SK-N-SH treated with all-trans-retinoic acid at 6 μM for 48 hours (cell line): ENCODE measurements around the gene RGMA.

Experiments
- ATAC-seq: fragments of 200-7000 bp; cut with Tn5 transposase; 3 replicates; pipeline ENCODE4 v1.9.1; 2020; ENCODE audit warnings: mild to moderate bottlenecking, moderate library complexity
- BACH2 ChIP-seq: fragments of 250-450 bp; sonication (Bioruptor Pico); IDR thresholded peaks from 2 replicates; pipeline ENCODE4 v1.9.0; 2021; ENCODE audit warnings: mild to moderate bottlenecking, borderline replicate concordance
- CSDC2 ChIP-seq: fragments of 250-450 bp; sonication (Bioruptor Pico); IDR thresholded peaks from 2 replicates; pipeline ENCODE4 v1.5.0; 2020; ENCODE audit warnings: mild to moderate bottlenecking, moderate library complexity
- CSRNP3 ChIP-seq: fragments of 250-450 bp; sonication (Bioruptor Pico); IDR thresholded peaks from 2 replicates; pipeline ENCODE4 v1.5.1; 2021; ENCODE audit warnings: mild to moderate bottlenecking, moderate library complexity
- ESRRG ChIP-seq: fragments of 250-450 bp; sonication (Bioruptor Pico); IDR thresholded peaks from 2 replicates; pipeline ENCODE4 v1.6.1; 2021; ENCODE audit warnings: mild to moderate bottlenecking
- GLIS3 ChIP-seq: fragments of 250-450 bp; sonication (Bioruptor Pico); IDR thresholded peaks from 2 replicates; pipeline ENCODE4 v1.5.0; 2020; ENCODE audit warnings: mild to moderate bottlenecking, moderate library complexity
- ISL1 ChIP-seq: fragments of 250-450 bp; sonication (Bioruptor Pico); IDR thresholded peaks from 2 replicates; pipeline ENCODE4 v2.1.2; 2022; ENCODE audit warnings: mild to moderate bottlenecking, moderate library complexity
- OSR1 ChIP-seq: fragments of 250-450 bp; sonication (Bioruptor Pico); IDR thresholded peaks from 2 replicates; pipeline ENCODE4 v1.8.0; 2022; ENCODE audit warnings: moderate library complexity, mild to moderate bottlenecking, inconsistent platforms
- PPARA ChIP-seq: fragments of 250-450 bp; sonication (Bioruptor Pico); IDR thresholded peaks from 2 replicates; pipeline ENCODE4 v1.5.0; 2020; ENCODE audit warnings: mild to moderate bottlenecking, borderline replicate concordance
- SNAI2 ChIP-seq: fragments of 250-450 bp; sonication (Bioruptor Pico); IDR thresholded peaks from 2 replicates; pipeline ENCODE4 v1.5.0; 2020; ENCODE audit warnings: mild to moderate bottlenecking, moderate library complexity
- TCF4 ChIP-seq: fragments of 250-450 bp; sonication (Bioruptor Pico); IDR thresholded peaks from 2 replicates; pipeline ENCODE4 v1.8.0; 2021; ENCODE audit warnings: mild to moderate bottlenecking, moderate library complexity, borderline replicate concordance
- TOX ChIP-seq: fragments of 250-450 bp; sonication (Bioruptor Pico); IDR thresholded peaks from 2 replicates; pipeline ENCODE4 v1.8.0; 2021; ENCODE audit warnings: mild to moderate bottlenecking, moderate library complexity, borderline replicate concordance
- TSHZ2 ChIP-seq: fragments of 250-450 bp; sonication (Bioruptor Pico); IDR thresholded peaks from 2 replicates; pipeline ENCODE4 v1.5.0; 2020; ENCODE audit warnings: mild to moderate bottlenecking, moderate library complexity
- ZC3H10 ChIP-seq: fragments of 250-450 bp; sonication (Bioruptor Pico); IDR thresholded peaks from 2 replicates; pipeline ENCODE4 v1.5.1; 2021; ENCODE audit warnings: mild to moderate bottlenecking, moderate library complexity
- ZFP3 ChIP-seq: fragments of 250-450 bp; sonication (Bioruptor Pico); IDR thresholded peaks from 2 replicates; pipeline ENCODE4 v1.5.0; 2020; ENCODE audit warnings: mild to moderate bottlenecking, moderate library complexity
- ZFP30 ChIP-seq: fragments of 450-650 bp; formaldehyde crosslinking; IDR thresholded peaks from 2 replicates; pipeline ENCODE4 v1.5.0; 2022; ENCODE audit warnings: mild to moderate bottlenecking, moderate library complexity
- ZNF565 ChIP-seq: fragments of 450-650 bp; formaldehyde crosslinking; conservative IDR thresholded peaks from 2 replicates; pipeline ENCODE4 v1.5.0; 2020; ENCODE audit warnings: low read depth, mild to moderate bottlenecking, moderate library complexity
- ZNF70 ChIP-seq: fragments of 450-650 bp; formaldehyde crosslinking; IDR thresholded peaks from 2 replicates; pipeline ENCODE4 v1.5.0; 2020; ENCODE audit warnings: mild to moderate bottlenecking, moderate library complexity
- ZNF8 ChIP-seq: fragments of 450-650 bp; formaldehyde crosslinking; IDR thresholded peaks from 2 replicates; pipeline ENCODE4 v1.5.0; 2020; ENCODE audit warnings: mild to moderate bottlenecking, moderate library complexity
- TF ChIP-seq, protein P1 (sequence below): fragments of 250-450 bp; sonication (Bioruptor Pico); IDR thresholded peaks from 2 replicates; pipeline ENCODE4 v1.5.1; 2020; ENCODE audit warnings: low read depth, mild to moderate bottlenecking, moderate library complexity

Gene RGMA

DNA sequence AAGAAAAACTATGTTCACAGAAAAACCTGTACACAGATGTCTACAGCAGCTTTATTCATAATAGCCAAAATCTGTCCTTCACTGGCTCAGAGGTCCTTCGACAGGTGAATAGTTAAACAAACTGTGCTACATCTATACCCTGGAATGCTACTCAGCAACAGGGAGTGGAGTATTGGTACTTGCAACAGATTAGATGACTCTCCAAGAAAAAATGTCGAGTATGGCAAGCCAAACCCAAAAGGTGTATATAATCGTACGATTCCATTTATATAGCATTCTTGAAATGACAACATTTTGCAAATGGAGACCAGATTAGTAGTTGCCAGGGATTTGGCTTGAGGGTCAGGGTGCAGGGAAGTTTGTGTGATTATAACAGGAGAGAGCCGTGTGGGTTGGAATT, 22.4 kb upstream of the RGMA start (continued):
- TF ChIP-seq GLIS3 (CRISPR knock-in tag), result no peak
- TF ChIP-seq, all 23 proteins: peak for 0

DNA sequence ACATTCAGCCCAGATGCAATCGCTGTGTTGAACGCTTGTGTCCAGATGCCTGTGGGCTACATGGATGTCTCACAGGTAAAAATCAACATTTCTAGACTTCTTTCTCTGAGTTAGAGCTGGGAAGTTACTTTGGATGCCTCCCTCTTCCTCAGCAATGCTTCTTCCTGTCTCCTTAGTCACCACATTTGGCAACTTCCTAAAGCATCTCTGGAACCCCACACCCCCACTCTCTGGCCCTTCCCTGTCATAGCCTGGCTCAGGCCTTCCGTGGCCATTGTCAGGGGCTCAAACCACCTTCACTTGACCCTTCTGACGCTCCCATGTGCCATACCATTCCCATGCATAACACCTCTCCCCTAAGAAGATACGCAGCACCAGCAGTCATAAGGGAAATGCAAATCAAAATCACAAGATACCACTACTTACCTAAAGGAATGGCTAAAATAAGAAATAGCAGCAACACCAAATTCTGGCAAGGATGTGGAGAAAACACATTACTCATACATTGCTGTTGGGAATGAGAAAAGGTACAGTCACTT, 21.6 kb upstream of the RGMA start:
- no peak for ATAC-seq
- TF ChIP-seq ISL1 (CRISPR knock-in tag) (no peak), PPARA (CRISPR knock-in tag) (no peak), OSR1 (CRISPR knock-in tag) (no peak), ZNF8 (CRISPR knock-in tag) (no peak), SNAI2 (CRISPR knock-in tag) (no peak), TCF4 (no peak), BACH2 (CRISPR knock-in tag) (no peak), CSDC2 (CRISPR knock-in tag) (no peak), CSRNP3 (no peak)
- TF ChIP-seq, protein P1, sequence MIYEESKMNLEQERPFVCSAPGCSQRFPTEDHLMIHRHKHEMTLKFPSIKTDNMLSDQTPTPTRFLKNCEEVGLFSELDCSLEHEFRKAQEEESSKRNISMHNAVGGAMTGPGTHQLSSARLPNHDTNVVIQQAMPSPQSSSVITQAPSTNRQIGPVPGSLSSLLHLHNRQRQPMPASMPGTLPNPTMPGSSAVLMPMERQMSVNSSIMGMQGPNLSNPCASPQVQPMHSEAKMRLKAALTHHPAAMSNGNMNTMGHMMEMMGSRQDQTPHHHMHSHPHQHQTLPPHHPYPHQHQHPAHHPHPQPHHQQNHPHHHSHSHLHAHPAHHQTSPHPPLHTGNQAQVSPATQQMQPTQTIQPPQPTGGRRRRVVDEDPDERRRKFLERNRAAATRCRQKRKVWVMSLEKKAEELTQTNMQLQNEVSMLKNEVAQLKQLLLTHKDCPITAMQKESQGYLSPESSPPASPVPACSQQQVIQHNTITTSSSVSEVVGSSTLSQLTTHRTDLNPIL, result no peak
- TF ChIP-seq, all 23 proteins: peak for 0

GRCh38 chr15:93109336-93110102, 20.5 kb upstream of the RGMA start:
- ATAC-seq, result no peak
- TF ChIP-seq TCF4 (no peak), SNAI2 (CRISPR knock-in tag) (no peak), ZFP3 (CRISPR knock-in tag) (no peak), ISL1 (CRISPR knock-in tag) (no peak), OSR1 (CRISPR knock-in tag) (no peak), TOX (CRISPR knock-in tag) (no peak), CSDC2 (CRISPR knock-in tag) (no peak), ZNF8 (CRISPR knock-in tag) (no peak), TSHZ2 (CRISPR knock-in tag) (no peak), ZFP30 (CRISPR knock-in tag) (no peak), ESRRG (no peak), GLIS3 (CRISPR knock-in tag) (no peak), ZNF70 (CRISPR knock-in tag) (no peak), ZNF565 (CRISPR knock-in tag) (no peak)
- TF ChIP-seq, protein P1, result no peak

- no peak for ATAC-seq
- TF ChIP-seq TSHZ2 (CRISPR knock-in tag) (no peak), ZNF565 (CRISPR knock-in tag) (no peak), CSRNP3 (no peak), OSR1 (CRISPR knock-in tag) (no peak), ZFP30 (CRISPR knock-in tag) (no peak), ZFP3 (CRISPR knock-in tag) (no peak), ZC3H10 (CRISPR knock-in tag) (no peak), CSDC2 (CRISPR knock-in tag) (no peak)
Observed at GRCh38 chr15:93107646-93108045, 18.6 kb upstream of the RGMA start.
